HepG2 (cell line): ENCODE data around the gene PHF19. TPM values are rescaled to one million over a fixed set of nuclear protein-coding genes. Genes with fewer than 3 reads are reported as not detected.

Experiments used
- ATAC-seq: fragments of 200-7000 bp; cut with Tn5 transposase; 3 replicates; pipeline ENCODE4 v1.9.1; 2020; ENCODE audit warnings: mild to moderate bottlenecking, moderate library complexity
- BruUV-seq: library from RNA; stranded (reverse); fragments of 400-500 nt; replicated peaks from 2 replicates; lab custom pipeline; 2021; lab: Mats Ljungman, UMichigan
- CTCF ChIA-PET: fragments of 300-600 bp; formaldehyde crosslinking; extraction: SDS; loops from one replicate; lab custom pipeline; 2021; ENCODE audit warnings: low total read pairs, inconsistent platforms, low intra/inter-chr PET ratio; lab: Yijun Ruan, JAX
- POLR2A ChIA-PET: fragments of 350-600 bp; sonication (Branson Sonifier 250); formaldehyde crosslinking; loops from one replicate; lab custom pipeline; 2020; ENCODE audit warnings: antibody characterized with exemption, inconsistent platforms; lab: Yijun Ruan, JAX
- DNase-seq: peaks from one replicate; pipeline ENCODE4 v3.0.0-alpha.2; 2015; ENCODE audit warnings: low spot score
- FAIRE-seq: peaks from 3 replicates; lab custom pipeline; 2011; peaks lifted over from hg19 to GRCh38; lab: Jason Lieb, UNC
- H2AFZ ChIP-seq: one replicate; pipeline ENCODE4 v1.6.1; 2011; ENCODE audit warnings: low read length, inconsistent platforms
- H3K27ac ChIP-seq: fragments of 300-600 bp; 3 replicates; pipeline ENCODE4 v1.8.0; 2011; ENCODE audit warnings: mixed run types, mild to moderate bottlenecking, mixed read lengths, low read length, inconsistent platforms; ENCODE audit not compliant: insufficient read depth; ENCODE audit errors: extremely low read length
- H3K27me3 ChIP-seq, 2 experiments: fragments of 200-600 bp in 1 of 2; 2 replicates in 1 of 2; 3 replicates in 1 of 2; pipeline versions ENCODE4 v1.6.0 to v1.8.0; 2011; ENCODE audit warnings: low read length in 2 of 2, mild to moderate bottlenecking in 2 of 2, moderate library complexity in 2 of 2, inconsistent platforms in 1 of 2; ENCODE audit not compliant: insufficient read depth in 2 of 2, control insufficient read depth in 1 of 2
- H3K36me3 ChIP-seq, 2 experiments: fragments of 200-600 bp in 1 of 2; replicated peaks in 1 of 2; 2 replicates in 1 of 2; 3 replicates in 1 of 2; pipeline versions ENCODE4 v1.5.1 to v1.8.0; 2011; ENCODE audit warnings: low read length in 2 of 2, inconsistent platforms in 1 of 2; ENCODE audit not compliant: insufficient read depth in 2 of 2, control insufficient read depth in 1 of 2
- H3K4me1 ChIP-seq: 2 replicates; pipeline ENCODE4 v1.5.1; 2012; ENCODE audit warnings: low read length, inconsistent platforms; ENCODE audit not compliant: insufficient read depth
- H3K4me2 ChIP-seq: 2 replicates; pipeline ENCODE4 v1.6.0; 2011; ENCODE audit warnings: low read depth, low read length, inconsistent platforms
- H3K4me3 ChIP-seq, 3 experiments: fragments of 200-600 bp in 1 of 3; sonication (generic), shearing (Covaris generic) in 1 of 3; replicated peaks in 1 of 3; 2 replicates each; pipeline ENCODE4 v1.5.1; 2011 to 2016; ENCODE audit warnings: low read length in 3 of 3, inconsistent platforms in 2 of 3, low read depth in 2 of 3, mild to moderate bottlenecking in 2 of 3, control low read depth in 1 of 3, mixed read lengths in 1 of 3; ENCODE audit not compliant: insufficient read depth in 1 of 3
- H3K79me2 ChIP-seq: one replicate; pipeline ENCODE4 v1.6.1; 2011; ENCODE audit warnings: low read length, inconsistent platforms; ENCODE audit not compliant: insufficient read depth
- H3K9ac ChIP-seq: 2 replicates; pipeline ENCODE4 v1.6.0; 2011; ENCODE audit warnings: mild to moderate bottlenecking, low read depth, low read length, inconsistent platforms; ENCODE audit not compliant: insufficient read depth
- H3K9me3 ChIP-seq: 2 replicates; pipeline ENCODE4 v1.5.1; 2012; ENCODE audit warnings: mild to moderate bottlenecking, low read length
- H4K20me1 ChIP-seq: 2 replicates; pipeline ENCODE4 v1.6.0; 2011; ENCODE audit warnings: inconsistent platforms, mild to moderate bottlenecking, low read length, moderate library complexity; ENCODE audit not compliant: insufficient read depth
- ARID2 ChIP-seq: sonication (generic); formaldehyde crosslinking; IDR thresholded peaks from 2 replicates; pipeline ENCODE4 v1.8.1; 2022; ENCODE audit warnings: mild to moderate bottlenecking, missing genetic modification reagents, borderline replicate concordance
- CCDC6 ChIP-seq: sonication (generic); formaldehyde crosslinking; IDR thresholded peaks from 2 replicates; pipeline ENCODE4 v1.8.1; 2022; ENCODE audit warnings: mild to moderate bottlenecking, missing genetic modification reagents, moderate library complexity
- FLYWCH1 ChIP-seq: sonication (generic); formaldehyde crosslinking; IDR thresholded peaks from 2 replicates; pipeline ENCODE4 v1.8.1; 2023; ENCODE audit warnings: mild to moderate bottlenecking, missing genetic modification reagents
- MAFF ChIP-seq: IDR thresholded peaks from 2 replicates; pipeline ENCODE4 v1.6.1; 2011; ENCODE audit warnings: low read depth, low read length, improper control_type of control experiment
- RBM22 ChIP-seq: fragments of 200-400 bp; formaldehyde crosslinking; optimal IDR thresholded peaks from 2 replicates; pipeline ENCODE3; 2017; ENCODE audit warnings: mild to moderate bottlenecking, low read length, moderate library complexity
- RBM39 ChIP-seq: fragments of 200-400 bp; formaldehyde crosslinking; IDR thresholded peaks from one replicate; pipeline ENCODE4 v1.6.1; 2018; ENCODE audit warnings: antibody characterized with exemption, mild to moderate bottlenecking, low read depth, low read length; ENCODE audit not compliant: poor library complexity, severe bottlenecking
- SCMH1 ChIP-seq: sonication (generic); formaldehyde crosslinking; IDR thresholded peaks from 2 replicates; pipeline ENCODE4 v1.9.0; 2021; ENCODE audit warnings: missing genetic modification reagents, mild to moderate bottlenecking, borderline replicate concordance
- TAF1 ChIP-seq: sonication (generic); formaldehyde crosslinking; IDR thresholded peaks from 2 replicates; pipeline ENCODE4 v1.4.0; 2020; ENCODE audit warnings: missing genetic modification reagents
- TBP ChIP-seq: sonication (generic); formaldehyde crosslinking; IDR thresholded peaks from 2 replicates; pipeline ENCODE4 v1.5.0; 2020; ENCODE audit warnings: missing genetic modification reagents
- THYN1 ChIP-seq: sonication (generic); formaldehyde crosslinking; IDR thresholded peaks from 2 replicates; pipeline ENCODE4 v1.8.1; 2023; ENCODE audit warnings: low read depth, mild to moderate bottlenecking, moderate library complexity, missing genetic modification reagents, borderline replicate concordance
- ZC3H13 ChIP-seq: sonication (generic); formaldehyde crosslinking; IDR thresholded peaks from 2 replicates; pipeline ENCODE4 v1.8.1; 2023; ENCODE audit warnings: mild to moderate bottlenecking, missing genetic modification reagents, moderate library complexity
- ZNF274 ChIP-seq: sonication (generic); formaldehyde crosslinking; IDR thresholded peaks from 2 replicates; pipeline ENCODE4 v1.5.1; 2020; ENCODE audit warnings: mild to moderate bottlenecking, missing genetic modification reagents
- ZNF510 ChIP-seq: sonication (generic); formaldehyde crosslinking; IDR thresholded peaks from 2 replicates; pipeline ENCODE4 v1.4.0; 2020; ENCODE audit warnings: low read depth, mild to moderate bottlenecking, missing genetic modification reagents
- ZNF776 ChIP-seq: sonication (generic); formaldehyde crosslinking; IDR thresholded peaks from 2 replicates; pipeline ENCODE4 v1.4.0; 2020; ENCODE audit warnings: mild to moderate bottlenecking, missing genetic modification reagents
- ZNF777 ChIP-seq: sonication (generic); formaldehyde crosslinking; IDR thresholded peaks from 2 replicates; pipeline ENCODE4 v1.4.0; 2020; ENCODE audit warnings: missing genetic modification reagents
- WGBS: methylation state at CpG from one replicate; pipeline ENCODE4 v1.1.6; 2017; ENCODE audit warnings: low lambda C conversion rate; 5-methylcytosine and 5-hydroxymethylcytosine counted together
- in situ Hi-C: cut with HindIII; loops from 2 replicates; pipeline ENCODE4 v1.10.0; 2017; ENCODE audit warnings: low pct_unique_long_range_greater_than_20kb; ENCODE audit not compliant: extremely low pct_ligation_motif_present
- intact Hi-C: fragments of 100-400 bp; cut with micrococcal nuclease; formaldehyde crosslinking; loops from one replicate; pipeline ENCODE4 v1.10.0; 2022; ENCODE audit not compliant: unreplicated experiment
- polyA plus RNA-seq, 8 experiments: library from polyadenylated mRNA; depleted of rRNA in 3 of 8; stranded (reverse) in 7 of 8; unstranded in 1 of 8; fragments of >200 nt; fragmentation: Illumina TruSeq in 4 of 8; extraction: Trizol in 4 of 8; gene quantifications; 2 replicates each; pipeline versions ENCODE4 v1.2.1 to v1.2.3, GENCODE V29; 2011 to 2016; ENCODE audit warnings: low read depth in 4 of 8, missing spikeins in 1 of 8, mixed read lengths in 1 of 8; ENCODE audit not compliant: insufficient read depth in 1 of 8
- total RNA-seq, 5 experiments: library from RNA; depleted of rRNA; stranded (reverse); fragments of >200 nt; fragmentation: Illumina TruSeq; extraction: Trizol; gene quantifications; 2 replicates each; pipeline ENCODE4 v1.2.3, GENCODE V29; 2016; ENCODE audit warnings: low read depth in 1 of 5
- TF ChIP-seq, protein P1 (sequence below): sonication (generic); formaldehyde crosslinking; IDR thresholded peaks from 2 replicates; pipeline ENCODE4 v1.8.1; 2023; ENCODE audit warnings: mild to moderate bottlenecking, missing genetic modification reagents
- TF ChIP-seq, protein P2 (sequence below): IDR thresholded peaks from 2 replicates; pipeline ENCODE4 v1.6.1; 2016; ENCODE audit warnings: missing compliant biosample characterization, missing genetic modification reagents, borderline replicate concordance
- TF ChIP-seq, protein P3 (sequence below): sonication (generic); formaldehyde crosslinking; IDR thresholded peaks from 2 replicates; pipeline ENCODE4 v1.8.0; 2022; ENCODE audit warnings: missing genetic modification reagents, low read depth, mild to moderate bottlenecking, borderline replicate concordance

The PHF19 gene
- total and polyA plus RNA-seq, 2 of the 13 experiments (the other 11 are each of a cell fraction or from before 2014, with no cell fraction given): 29.7 to 41.3 TPM

DNA sequence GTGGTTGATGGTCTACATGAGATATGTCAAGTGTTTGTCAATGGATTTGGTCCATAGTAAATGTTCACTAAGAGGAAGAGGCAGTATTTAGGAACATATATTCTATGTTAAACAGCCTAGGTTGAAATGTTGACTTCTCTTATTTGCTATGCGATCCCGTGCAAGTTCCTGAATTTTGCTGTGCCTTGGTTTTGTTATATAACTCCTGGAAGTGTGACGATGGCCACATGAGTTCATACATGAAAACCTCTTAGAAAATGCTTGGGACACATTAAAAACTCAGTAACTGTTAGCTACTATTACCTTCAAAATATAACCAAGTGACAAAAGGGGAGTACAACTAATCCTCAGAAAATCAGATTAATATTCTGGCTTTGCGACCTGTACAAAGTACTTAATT lies 61.9 kb downstream of the PHF19 start:
- ATAC-seq (no peak), DNase-seq (no peak), FAIRE-seq (no peak)
- Histone ChIP-seq H3K9ac (no peak overlapping the region), H3K4me1 (peaks cover 7% of the 10 kb centered on the region), H3K27me3 (no peaks in the 10 kb centered on the region), H3K36me3 (peaks cover 0 to 18% of the 10 kb centered on the region in 2 experiments; a peak in 1 of 5 replicates), H3K4me3 (no peak overlapping the region), H3K27ac (no peak overlapping the region), H2AFZ (no peak overlapping the region), H3K79me2 (no peaks in the 10 kb centered on the region), H4K20me1 (no peaks in the 10 kb centered on the region), H3K4me2 (no peak overlapping the region), H3K9me3 (no peaks in the 10 kb centered on the region)
- TF ChIP-seq MAFF: no peak
- TF ChIP-seq SCMH1 (CRISPR knock-in tag): no peak
- no peak for TF ChIP-seq RBM22
- no peak for TF ChIP-seq CCDC6 (CRISPR knock-in tag)
- TF ChIP-seq ZNF510 (CRISPR knock-in tag): no peak
- TF ChIP-seq ZNF777: no peak
- TF ChIP-seq ZNF274 (CRISPR knock-in tag): no peak
- no peak for TF ChIP-seq ZNF776 (CRISPR knock-in tag)
- TF ChIP-seq ZC3H13: no peak
- no peak for TF ChIP-seq RBM39
- BruUV-seq: no TSS peak
- ChIA-PET CTCF (no interaction called here), POLR2A (no interaction called here)
- in situ Hi-C loops (no loop called here), intact Hi-C loops (no loop called here)
- 100% methylated on average over 4 of the region's 4 CpGs for WGBS

DNA sequence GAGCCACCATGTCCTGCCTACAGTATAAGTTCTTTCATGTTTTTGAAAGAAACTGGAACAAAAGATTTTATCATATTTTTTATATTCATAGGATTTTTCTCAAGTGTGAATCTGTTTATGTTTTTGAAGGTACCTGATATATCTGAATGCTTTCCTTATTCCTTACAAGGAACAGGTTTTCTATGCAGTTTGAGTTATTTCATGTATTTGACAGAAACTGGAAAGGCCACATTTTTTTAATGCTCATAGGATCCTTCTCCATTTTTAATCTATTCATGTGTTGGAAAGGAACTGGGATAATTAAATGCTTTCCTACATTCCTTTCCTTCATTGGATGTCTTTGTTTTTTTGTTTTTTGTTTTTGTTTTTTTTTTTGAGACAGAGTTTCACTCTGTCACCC lies 68.1 kb downstream of the PHF19 start:
- in situ Hi-C loops: no loop called here
- TF ChIP-seq, protein P1, sequence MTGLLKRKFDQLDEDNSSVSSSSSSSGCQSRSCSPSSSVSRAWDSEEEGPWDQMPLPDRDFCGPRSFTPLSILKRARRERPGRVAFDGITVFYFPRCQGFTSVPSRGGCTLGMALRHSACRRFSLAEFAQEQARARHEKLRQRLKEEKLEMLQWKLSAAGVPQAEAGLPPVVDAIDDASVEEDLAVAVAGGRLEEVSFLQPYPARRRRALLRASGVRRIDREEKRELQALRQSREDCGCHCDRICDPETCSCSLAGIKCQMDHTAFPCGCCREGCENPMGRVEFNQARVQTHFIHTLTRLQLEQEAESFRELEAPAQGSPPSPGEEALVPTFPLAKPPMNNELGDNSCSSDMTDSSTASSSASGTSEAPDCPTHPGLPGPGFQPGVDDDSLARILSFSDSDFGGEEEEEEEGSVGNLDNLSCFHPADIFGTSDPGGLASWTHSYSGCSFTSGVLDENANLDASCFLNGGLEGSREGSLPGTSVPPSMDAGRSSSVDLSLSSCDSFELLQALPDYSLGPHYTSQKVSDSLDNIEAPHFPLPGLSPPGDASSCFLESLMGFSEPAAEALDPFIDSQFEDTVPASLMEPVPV (CRISPR knock-in tag): no peak
- TF ChIP-seq ARID2 (CRISPR knock-in tag): no peak
- TF ChIP-seq THYN1 (CRISPR knock-in tag): no peak
- TF ChIP-seq, protein P2, sequence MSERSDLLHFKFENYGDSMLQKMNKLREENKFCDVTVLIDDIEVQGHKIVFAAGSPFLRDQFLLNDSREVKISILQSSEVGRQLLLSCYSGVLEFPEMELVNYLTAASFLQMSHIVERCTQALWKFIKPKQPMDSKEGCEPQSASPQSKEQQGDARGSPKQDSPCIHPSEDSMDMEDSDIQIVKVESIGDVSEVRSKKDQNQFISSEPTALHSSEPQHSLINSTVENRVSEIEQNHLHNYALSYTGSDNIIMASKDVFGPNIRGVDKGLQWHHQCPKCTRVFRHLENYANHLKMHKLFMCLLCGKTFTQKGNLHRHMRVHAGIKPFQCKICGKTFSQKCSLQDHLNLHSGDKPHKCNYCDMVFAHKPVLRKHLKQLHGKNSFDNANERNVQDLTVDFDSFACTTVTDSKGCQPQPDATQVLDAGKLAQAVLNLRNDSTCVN (CRISPR knock-in tag): no peak
- TF ChIP-seq, protein P3, sequence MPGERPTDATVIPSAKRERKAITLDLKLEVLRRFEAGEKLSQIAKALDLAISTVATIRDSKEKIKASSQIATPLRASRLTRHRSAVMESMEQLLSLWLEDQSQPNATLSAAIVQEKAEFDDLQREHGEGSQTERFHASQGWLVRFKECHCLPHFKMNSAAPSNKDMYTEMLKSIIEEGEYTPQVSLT (CRISPR knock-in tag): no peak
- no peak for TF ChIP-seq TBP (CRISPR knock-in tag)
- TF ChIP-seq TAF1 (CRISPR knock-in tag): no peak
- TF ChIP-seq FLYWCH1 (CRISPR knock-in tag): no peak

More for the DNA sequence above, 68.1 kb downstream of the PHF19 start:
- H3K4me1 ChIP-seq: no peaks in the 10 kb centered on the region
- peaks cover 28% of the 10 kb centered on the region for H3K9me3 ChIP-seq
- no peak for DNase-seq
- no peak overlapping the region for H3K4me2 ChIP-seq
- no peaks in the 10 kb centered on the region for H3K27me3 ChIP-seq
- no peak overlapping the region for H2AFZ ChIP-seq
- no TSS peak for BruUV-seq
- ChIA-PET POLR2A (interaction anchor here (0.7 kb wide), 1 partner anchor 16 kb away, joined by 3 read pairs; the partner anchor contains the start of gene FBXW2), CTCF (no interaction called here)
- H3K9ac ChIP-seq: no peak overlapping the region
- no peak for FAIRE-seq
- no peak overlapping the region for H3K27ac ChIP-seq
- no peaks in the 10 kb centered on the region for H3K36me3 ChIP-seq
- no peaks in the 10 kb centered on the region for H3K79me2 ChIP-seq
- no peaks in the 10 kb centered on the region for H4K20me1 ChIP-seq
- no peak overlapping the region for H3K4me3 ChIP-seq
- intact Hi-C loops: loop anchor here (1.0 kb wide), 1 partner anchor 8 kb away; no protein-coding TSS in a partner anchor
- ATAC-seq: no peak
